Measurements from ENCODE around the gene WDSUB1.

DNA sequence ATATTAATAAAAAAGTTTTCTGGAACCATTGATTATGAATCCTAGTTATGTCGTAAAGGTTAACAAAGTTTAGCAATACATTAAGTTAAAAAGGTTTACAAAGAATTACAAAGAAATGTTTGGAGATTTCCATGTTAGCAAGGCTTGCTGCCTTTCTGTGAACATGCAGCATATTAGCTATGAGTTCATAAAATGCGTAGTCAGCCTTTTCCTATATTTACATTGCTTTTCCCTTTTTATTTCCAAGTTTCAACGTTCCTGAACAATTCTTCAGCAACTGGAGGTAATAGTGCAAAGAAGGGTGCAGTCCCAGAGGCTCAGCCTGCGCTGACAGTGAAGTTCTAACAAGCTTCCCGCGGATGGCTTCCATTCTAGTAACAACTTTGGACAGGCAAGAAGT lies 51.6 kb downstream of the WDSUB1 start:
- TF ChIP-seq POLR2A (IDR thresholded peaks at IDR 0.05), result no peak
- TF ChIP-seq, protein P1, sequence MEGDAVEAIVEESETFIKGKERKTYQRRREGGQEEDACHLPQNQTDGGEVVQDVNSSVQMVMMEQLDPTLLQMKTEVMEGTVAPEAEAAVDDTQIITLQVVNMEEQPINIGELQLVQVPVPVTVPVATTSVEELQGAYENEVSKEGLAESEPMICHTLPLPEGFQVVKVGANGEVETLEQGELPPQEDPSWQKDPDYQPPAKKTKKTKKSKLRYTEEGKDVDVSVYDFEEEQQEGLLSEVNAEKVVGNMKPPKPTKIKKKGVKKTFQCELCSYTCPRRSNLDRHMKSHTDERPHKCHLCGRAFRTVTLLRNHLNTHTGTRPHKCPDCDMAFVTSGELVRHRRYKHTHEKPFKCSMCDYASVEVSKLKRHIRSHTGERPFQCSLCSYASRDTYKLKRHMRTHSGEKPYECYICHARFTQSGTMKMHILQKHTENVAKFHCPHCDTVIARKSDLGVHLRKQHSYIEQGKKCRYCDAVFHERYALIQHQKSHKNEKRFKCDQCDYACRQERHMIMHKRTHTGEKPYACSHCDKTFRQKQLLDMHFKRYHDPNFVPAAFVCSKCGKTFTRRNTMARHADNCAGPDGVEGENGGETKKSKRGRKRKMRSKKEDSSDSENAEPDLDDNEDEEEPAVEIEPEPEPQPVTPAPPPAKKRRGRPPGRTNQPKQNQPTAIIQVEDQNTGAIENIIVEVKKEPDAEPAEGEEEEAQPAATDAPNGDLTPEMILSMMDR (IDR thresholded peaks at IDR 0.05), result no peak

All from testis (tissue), 2 donors.